Activated T-helper 1 cell treated with Interleukin-2 at 50 U/mL for 16 hours (primary cell): ENCODE data around the gene SSNA1.

ENCODE experiments used
- DNase-seq: peaks from one replicate; pipeline ENCODE4 v3.0.0-alpha.2; 2020; ENCODE audit warnings: low read depth

Gene SSNA1, protein sequence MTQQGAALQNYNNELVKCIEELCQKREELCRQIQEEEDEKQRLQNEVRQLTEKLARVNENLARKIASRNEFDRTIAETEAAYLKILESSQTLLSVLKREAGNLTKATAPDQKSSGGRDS

DNA sequence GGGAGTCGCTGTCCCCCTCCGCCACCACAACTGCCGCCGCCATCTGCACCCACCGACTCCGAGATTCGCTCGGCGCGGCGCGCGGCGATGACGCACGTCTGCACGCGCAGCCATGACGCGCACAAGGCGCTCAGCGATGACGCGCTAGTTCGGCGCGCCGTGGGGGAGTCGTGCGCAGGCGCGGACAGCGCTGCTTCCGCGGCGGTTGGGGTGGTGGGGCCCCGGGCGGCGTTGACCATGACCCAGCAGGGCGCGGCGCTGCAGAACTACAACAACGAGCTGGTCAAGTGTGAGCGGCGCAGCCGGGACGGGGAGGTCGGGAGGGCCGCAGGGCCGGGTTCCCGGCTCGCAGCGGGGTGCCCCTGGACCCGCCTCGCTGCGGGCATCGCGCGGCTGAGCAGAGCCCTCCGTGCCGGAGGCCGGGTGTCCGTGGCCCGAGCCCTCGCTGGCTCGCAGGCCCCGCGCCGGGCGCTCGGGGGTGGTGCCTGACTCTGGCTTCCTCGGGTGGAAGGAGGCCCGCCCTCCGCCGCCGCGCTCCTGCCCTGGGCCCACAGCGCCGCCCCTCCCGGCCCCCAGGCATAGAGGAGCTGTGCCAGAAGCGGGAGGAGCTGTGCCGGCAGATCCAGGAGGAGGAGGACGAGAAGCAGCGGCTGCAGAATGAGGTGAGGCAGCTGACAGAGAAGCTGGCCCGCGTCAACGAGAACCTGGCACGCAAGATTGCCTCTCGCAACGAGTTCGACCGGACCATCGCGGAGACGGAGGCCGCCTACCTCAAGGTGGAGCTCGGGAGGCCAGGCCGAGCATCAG, at the start of gene SSNA1, which contains the start of gene ANAPC2:
TSS of gene SSNA1 (plus strand) at position 187 of the 807 bp plus-strand sequence. CDS start at position 238, 51 bp downstream.
TSS of gene ANAPC2 (minus strand) at position 71 of the 807 bp plus-strand sequence. CDS start at position 43, 28 bp downstream.
- peak; percentile 91 for DNase-seq

- no peak for DNase-seq
These were observed 49.6 kb upstream of the SSNA1 start, which contains the start of gene GRIN1 for GRCh38 chr9:137138722-137139467. Gene GRIN1 (plus strand): TSS chr9:137139154. CDS start chr9:137139487, 333 bp downstream.

- DNase-seq, result no peak
These were observed 48.9 kb upstream of the SSNA1 start for GRCh38 chr9:137139468-137140150.

DNA sequence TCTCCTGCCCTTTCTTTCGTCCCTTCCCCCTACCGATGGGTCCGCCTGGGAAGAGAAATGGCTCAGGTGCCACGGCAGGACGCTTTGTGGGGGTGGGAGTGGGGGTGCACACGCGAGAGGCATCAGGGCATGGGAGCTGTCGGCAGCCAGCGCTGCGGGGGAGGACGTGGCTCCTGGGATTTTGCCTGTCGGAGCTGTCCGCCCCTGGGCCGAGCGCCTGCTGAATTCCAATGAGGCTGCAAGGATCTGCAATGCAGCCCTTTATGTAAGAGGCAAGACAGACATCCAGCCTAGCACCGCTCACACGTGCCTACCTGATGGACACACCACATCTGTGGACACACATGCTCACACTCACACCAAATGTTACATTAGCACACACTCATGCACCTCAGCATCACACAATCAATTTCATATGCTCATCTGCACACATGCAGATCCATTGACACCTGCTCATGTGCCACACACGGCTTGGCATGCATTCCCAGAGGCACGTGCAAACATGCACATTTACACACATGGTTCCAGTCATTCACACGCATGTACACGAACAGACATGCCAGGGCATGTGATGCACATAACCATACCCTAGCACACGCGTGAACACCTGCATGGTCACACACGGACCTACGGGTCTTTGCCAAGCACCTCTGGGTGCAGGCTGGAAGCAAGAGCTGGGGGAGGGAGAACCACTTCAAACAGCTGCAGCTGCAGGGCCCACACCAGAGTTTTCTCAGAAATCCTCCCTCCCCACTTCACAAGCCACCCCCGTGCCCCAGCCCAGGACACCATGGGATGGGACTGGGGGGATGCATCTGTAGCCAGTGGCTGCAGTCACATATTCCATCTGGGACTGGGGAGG, 48.1 kb upstream of the SSNA1 start:
- DNase-seq, result no peak

- DNase-seq, result no peak
These were observed 47.2 kb upstream of the SSNA1 start for GRCh38 chr9:137141050-137141810.

DNA sequence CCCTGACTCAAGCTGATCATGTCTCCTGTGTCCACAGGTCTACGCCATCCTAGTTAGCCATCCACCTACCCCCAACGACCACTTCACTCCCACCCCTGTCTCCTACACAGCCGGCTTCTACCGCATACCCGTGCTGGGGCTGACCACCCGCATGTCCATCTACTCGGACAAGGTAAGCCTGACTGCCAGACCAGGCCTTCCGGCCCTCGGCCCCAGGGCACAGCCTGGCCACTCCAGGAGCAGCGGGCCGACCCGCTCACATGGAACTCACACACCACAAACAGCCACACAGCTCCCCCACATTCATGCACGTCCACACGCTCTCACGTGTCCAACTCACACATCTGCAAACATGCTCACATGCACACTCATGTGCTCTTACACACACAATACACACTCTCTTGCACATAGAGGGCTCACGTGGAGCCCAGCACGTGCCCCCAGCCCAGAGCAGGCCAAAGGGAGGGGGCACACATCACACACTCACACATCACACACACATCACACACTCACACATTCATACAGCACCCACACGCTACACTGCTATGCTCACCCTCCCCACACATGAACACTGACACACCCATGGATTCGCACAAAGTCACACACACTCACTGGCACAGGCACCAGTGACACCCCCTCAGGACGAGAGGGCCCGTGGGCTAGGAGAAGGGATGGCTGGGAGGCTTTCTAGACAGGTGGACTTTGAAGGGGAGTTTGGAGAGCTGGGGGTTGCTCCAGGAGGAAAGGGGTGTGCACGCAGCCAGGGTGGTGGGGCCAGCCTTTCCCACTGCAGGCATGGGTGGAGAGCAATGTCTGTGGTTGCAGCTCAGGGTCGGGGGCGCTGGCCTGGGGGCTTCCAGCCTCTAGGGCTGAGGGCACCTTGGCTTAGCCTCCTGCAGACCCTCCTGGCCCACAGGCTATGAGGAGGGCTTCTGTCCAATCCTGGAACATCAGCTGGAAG, 46.2 kb upstream of the SSNA1 start:
- DNase-seq, result no peak

- no peak for DNase-seq
These were observed 45.0 kb upstream of the SSNA1 start for GRCh38 chr9:137143459-137143858.

DNA sequence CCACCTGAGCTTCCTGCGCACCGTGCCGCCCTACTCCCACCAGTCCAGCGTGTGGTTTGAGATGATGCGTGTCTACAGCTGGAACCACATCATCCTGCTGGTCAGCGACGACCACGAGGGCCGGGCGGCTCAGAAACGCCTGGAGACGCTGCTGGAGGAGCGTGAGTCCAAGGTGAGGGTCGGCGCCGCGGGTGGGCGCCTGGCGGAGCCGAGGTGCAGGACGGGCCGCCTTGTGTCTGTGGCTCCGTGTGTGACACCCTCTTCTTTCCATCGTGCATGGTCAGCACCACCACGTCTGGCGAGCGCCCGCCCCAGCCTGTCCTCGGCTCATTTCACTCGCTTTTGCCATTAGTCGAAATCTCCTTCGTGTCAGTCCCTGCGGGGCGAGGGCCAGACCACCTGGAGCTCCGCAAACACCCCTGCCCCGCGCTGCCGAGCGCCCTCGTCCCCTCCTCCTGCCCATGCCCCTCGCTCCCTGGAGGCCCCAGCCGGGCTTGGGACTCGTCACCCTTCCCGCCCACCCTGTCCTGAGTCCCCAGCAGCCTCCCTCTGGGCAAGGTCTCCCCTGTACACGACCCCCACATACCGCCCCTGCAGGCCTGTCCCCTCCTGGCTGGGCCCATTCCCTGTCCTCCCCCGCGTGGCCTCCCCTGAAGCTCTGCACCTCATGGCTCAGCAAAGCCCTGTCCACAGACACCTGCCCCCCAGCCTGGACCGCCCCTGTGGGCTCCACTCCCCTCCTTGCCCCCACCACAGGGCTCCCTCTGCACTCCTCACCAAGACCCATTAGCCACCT, 42.5 kb upstream of the SSNA1 start:
- DNase-seq, result no peak

DNA sequence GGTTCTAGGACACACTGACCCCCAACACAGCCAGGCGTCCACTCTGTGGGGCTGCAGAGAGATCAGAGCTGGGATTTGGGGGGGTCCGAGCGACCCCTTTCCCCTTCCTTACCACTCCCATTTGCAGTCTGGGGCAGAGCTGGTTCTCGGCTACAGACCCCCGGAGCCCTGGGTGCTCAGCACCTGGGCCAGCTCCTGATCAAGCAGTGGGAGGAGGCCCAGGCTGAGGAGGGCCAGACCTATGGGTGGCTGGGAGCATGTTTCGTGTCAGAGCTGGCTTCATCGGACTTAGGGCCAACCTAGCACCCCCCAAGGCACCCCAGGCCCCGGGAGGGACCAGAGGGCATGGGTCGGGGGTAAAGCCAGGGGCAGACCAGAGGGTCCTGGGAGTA, 42.0 kb upstream of the SSNA1 start:
- no peak for DNase-seq

DNA sequence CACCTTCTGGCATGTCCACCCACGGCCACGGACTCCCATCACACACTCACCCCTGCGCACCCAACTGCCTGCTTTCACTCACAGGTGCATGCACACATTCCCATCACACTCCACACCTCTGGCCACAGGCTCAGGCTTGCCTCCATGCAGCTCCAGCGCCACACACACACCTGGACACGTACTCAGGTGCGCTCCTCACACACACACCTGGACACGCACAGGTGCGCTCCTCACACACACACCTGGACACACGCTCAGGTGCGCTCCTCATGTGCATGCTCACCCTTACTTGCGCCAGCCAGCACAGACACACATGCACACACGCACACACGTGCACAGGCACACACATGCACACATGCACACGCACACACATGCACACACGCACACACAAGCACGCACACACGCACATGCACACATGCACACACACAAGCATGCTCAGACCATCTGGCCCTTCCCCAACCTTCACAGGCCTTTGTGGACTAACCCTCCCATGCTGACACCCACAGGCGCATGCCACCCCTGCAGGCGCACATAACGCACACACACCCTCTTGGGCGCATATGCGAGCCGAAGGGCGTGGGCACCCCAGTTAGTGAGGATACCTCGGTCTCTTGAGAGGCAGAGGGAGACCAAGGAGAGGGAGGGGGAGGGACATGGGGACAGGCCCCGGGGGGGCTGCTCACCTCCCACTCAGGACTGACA, 41.2 kb upstream of the SSNA1 start:
- no peak for DNase-seq

- DNase-seq, result no peak
These were observed 40.7 kb upstream of the SSNA1 start for GRCh38 chr9:137147793-137148160.

DNA sequence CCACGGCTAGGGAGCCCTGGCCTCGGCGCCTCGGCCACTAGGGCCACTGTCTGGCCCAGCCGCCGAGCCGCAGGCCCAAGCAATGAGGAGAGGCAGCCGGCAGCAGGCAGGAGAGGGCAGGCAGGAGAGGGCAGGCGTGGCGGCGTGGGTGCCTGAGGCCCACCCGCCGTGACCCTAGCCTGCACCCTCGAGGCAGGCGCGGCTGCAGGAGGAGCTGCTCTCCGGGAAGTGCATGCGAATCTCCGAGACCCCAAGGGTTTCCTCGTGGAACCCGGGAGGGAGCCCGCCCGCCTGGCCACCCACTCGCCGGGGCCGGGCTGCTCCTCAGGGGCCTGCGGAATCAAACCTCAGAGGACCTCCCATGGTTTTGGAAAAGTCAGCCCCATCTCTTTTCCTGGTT, 40.2 kb upstream of the SSNA1 start:
- no peak for DNase-seq

- no peak for DNase-seq
These were observed 39.8 kb upstream of the SSNA1 start for GRCh38 chr9:137148661-137149060.

DNA sequence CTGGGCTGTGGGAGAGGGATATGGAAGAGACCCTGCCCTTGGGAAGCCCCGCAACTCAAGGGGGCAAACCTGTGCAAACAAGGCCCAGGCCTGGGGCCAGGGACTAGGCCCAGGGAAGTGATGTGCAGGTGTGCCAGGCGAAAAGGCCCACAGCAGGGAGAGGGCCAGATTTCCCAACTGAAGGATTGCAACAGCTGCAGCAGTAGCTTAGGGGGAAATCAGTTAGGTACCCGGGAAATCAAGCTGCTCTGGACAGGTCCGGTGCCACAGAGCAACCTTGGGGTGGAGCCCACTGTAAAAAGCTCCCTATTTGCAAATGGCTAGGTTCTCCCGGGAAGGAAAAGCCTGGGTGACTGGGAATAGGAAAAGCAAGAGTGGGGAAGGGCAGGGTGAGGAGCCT, 39.1 kb upstream of the SSNA1 start:
- DNase-seq, result no peak

DNA sequence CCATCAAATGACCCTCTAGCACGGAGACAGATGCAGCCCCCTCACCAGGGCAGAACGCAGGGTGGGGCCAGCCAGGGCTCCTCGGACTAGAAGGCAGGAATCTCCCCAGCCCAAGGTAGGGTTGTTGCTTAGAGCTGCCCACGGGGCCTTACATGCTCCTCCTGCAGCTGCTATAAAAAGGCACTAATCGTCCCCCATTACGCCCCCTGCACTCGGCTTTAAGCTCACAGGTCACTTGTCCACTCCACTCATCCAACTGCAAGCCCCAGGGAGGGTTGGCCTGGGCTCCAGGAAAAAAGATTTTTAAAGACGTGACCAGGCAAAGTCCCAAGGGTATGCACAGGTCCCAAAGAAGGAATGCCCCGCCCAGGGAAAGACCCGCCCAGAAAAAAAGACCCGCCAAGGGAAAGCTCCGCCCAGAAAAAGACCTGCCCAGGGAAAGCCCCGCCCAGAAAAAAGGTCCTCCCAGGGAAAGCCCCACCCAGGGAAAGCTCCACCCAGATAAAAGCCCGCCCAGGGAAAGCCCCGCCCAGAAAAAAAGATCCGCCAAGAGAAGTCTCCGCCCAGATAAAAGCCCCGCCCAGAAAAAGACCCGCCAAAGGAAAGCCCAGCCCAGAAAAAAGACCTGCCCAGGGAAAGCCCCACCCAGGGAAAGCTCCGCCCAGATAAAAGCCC, 38.4 kb upstream of the SSNA1 start:
- DNase-seq, result no peak

DNA sequence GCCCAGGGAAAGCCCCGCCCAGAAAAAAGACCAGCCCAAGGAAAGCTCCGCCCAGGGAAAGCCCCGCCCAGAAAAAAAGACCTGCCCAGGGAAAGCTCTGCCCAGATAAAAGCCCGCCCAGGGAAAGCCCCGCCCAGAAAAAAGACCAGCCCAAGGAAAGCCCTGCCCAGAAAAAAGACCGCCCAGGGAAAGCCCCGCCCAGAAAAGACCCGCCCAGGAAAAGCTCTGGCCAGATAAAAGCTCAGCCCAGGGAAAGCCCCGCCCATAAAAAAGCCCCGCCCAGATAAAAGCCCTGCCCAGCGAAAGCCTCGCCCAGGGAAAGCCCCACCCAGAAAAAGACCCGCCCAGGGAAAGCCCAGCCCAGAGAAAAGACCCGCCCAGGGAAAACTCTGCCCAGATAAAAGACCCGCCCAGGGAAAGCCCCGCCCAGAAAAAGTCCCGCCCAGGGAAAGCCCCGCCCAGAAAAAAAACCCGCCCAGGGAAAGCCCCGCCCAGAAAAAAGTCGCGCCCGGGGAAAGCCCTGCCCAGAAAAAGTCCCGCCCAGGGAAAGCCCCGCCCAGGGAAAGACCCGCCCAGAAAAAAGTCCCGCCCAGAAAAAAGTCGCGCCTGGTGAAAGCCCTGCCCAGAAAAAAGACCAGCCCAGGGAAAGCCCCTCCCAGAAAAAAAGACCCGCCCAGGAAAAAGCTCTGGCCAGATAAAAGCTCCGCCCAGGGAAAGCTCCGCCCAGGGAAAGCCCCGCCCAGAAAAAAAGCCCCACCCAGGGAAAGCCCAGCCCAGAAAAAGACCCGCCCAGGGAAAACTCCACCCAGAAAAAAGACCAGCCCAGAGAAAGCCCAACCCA, 37.6 kb upstream of the SSNA1 start:
- no peak for DNase-seq
